SK-N-SH (cell line): ENCODE results near the gene DGKI.

Experiments
- ELF1 ChIP-seq: IDR thresholded peaks from 2 replicates; pipeline ENCODE4 v1.4.0; 2012
- EP300 ChIP-seq, 2 experiments: IDR thresholded peaks; 2 replicates each; pipeline versions ENCODE4 v1.4.0 to v1.6.1; 2012; ENCODE audit warnings: borderline replicate concordance in 1 of 2, low read depth in 1 of 2, low read length in 1 of 2
- GABPA ChIP-seq: IDR thresholded peaks from 2 replicates; pipeline ENCODE4 v1.4.0; 2012; ENCODE audit warnings: low read depth, mild to moderate bottlenecking
- PBX3 ChIP-seq: IDR thresholded peaks from 2 replicates; pipeline ENCODE4; 2012
- POLR2AphosphoS5 ChIP-seq: IDR thresholded peaks from 2 replicates; pipeline ENCODE4 v1.6.1; 2012; ENCODE audit warnings: low read depth, low read length
- RFX5 ChIP-seq: IDR thresholded peaks from 2 replicates; pipeline ENCODE4 v1.6.1; 2012; ENCODE audit warnings: mild to moderate bottlenecking, improper control_type of control experiment, low read length
- SIN3A ChIP-seq: IDR thresholded peaks from 2 replicates; pipeline ENCODE4 v1.6.1; 2012; ENCODE audit warnings: low read depth, mild to moderate bottlenecking, low read length, moderate library complexity, borderline replicate concordance
- TAF1 ChIP-seq: IDR thresholded peaks from 2 replicates; pipeline ENCODE4 v1.6.1; 2012; ENCODE audit warnings: low read depth, mild to moderate bottlenecking, low read length, moderate library complexity, borderline replicate concordance
- YY1 ChIP-seq: IDR thresholded peaks from 2 replicates; pipeline ENCODE4 v1.4.0; 2012; ENCODE audit warnings: low read depth, mild to moderate bottlenecking
- ZBTB33 ChIP-seq: IDR thresholded peaks from 2 replicates; pipeline ENCODE4 v1.4.0; 2012; ENCODE audit warnings: low read depth, borderline replicate concordance
- TF ChIP-seq, protein P1 (sequence below): fragments of 200-600 bp; sonication (generic); IDR thresholded peaks from 2 replicates; pipeline ENCODE4 v1.6.1; 2017; ENCODE audit warnings: antibody characterized with exemption, mild to moderate bottlenecking, moderate library complexity
- TF ChIP-seq, protein P2 (sequence below): fragments of 150-350 bp; IDR thresholded peaks from 2 replicates; pipeline ENCODE4 v1.6.1; 2017; ENCODE audit warnings: antibody characterized with exemption, low read length, low read depth, borderline replicate concordance

DNA sequence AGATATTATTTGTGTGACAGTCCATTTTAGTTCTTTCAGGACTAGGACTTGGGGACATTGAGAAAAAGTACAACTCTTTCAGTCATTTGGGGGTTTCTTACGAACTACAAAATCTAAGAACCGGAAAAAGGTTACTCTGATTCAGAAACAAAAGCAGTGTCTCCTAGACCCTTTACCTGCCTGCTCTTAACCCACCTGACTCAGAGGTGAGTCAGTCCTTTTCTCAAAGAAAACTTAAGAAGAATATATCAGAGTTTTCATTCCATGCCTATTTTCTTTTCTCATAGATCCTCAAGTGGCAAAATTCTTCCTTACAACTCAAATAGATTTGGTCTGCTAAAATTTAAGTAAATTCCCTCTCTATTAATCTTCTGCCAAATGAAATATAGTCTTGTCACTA lies 388.4 kb downstream of the DGKI start:
- TF ChIP-seq SIN3A: no peak
- no peak for TF ChIP-seq ZBTB33
- TF ChIP-seq EP300 (IDR thresholded peaks at IDR 0.05; ENCODE audit: borderline replicate concordance in 1 of 2, low read depth in 1 of 2, low read length in 1 of 2): no peak
- no peak for TF ChIP-seq YY1
- TF ChIP-seq, protein P1, sequence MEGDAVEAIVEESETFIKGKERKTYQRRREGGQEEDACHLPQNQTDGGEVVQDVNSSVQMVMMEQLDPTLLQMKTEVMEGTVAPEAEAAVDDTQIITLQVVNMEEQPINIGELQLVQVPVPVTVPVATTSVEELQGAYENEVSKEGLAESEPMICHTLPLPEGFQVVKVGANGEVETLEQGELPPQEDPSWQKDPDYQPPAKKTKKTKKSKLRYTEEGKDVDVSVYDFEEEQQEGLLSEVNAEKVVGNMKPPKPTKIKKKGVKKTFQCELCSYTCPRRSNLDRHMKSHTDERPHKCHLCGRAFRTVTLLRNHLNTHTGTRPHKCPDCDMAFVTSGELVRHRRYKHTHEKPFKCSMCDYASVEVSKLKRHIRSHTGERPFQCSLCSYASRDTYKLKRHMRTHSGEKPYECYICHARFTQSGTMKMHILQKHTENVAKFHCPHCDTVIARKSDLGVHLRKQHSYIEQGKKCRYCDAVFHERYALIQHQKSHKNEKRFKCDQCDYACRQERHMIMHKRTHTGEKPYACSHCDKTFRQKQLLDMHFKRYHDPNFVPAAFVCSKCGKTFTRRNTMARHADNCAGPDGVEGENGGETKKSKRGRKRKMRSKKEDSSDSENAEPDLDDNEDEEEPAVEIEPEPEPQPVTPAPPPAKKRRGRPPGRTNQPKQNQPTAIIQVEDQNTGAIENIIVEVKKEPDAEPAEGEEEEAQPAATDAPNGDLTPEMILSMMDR: no peak
- no peak for TF ChIP-seq TAF1
- TF ChIP-seq, protein P2, sequence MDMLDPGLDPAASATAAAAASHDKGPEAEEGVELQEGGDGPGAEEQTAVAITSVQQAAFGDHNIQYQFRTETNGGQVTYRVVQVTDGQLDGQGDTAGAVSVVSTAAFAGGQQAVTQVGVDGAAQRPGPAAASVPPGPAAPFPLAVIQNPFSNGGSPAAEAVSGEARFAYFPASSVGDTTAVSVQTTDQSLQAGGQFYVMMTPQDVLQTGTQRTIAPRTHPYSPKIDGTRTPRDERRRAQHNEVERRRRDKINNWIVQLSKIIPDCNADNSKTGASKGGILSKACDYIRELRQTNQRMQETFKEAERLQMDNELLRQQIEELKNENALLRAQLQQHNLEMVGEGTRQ: no peak
- TF ChIP-seq PBX3: no peak
- no peak for TF ChIP-seq RFX5
- TF ChIP-seq ELF1: no peak
- no peak for TF ChIP-seq POLR2AphosphoS5
- no peak for TF ChIP-seq GABPA
